GM18868 (cell line): ENCODE results near the gene PWWP2B.

ENCODE experiments used
- ATAC-seq: cut with Tn5 transposase; IDR thresholded peaks from one replicate; pipeline ENCODE4 v1.9.1; 2021; ENCODE audit warnings: mild to moderate bottlenecking, moderate library complexity; ENCODE audit not compliant: unreplicated experiment

Gene PWWP2B

GRCh38 chr10:132416566-132417256 is 19.7 kb downstream of the PWWP2B start:
- no peak for ATAC-seq

- no peak for ATAC-seq
Measured at GRCh38 chr10:132417257-132417910, 20.4 kb downstream of the PWWP2B start.

- ATAC-seq: no peak
Measured at GRCh38 chr10:132417957-132418441, 21.0 kb downstream of the PWWP2B start.

- no peak for ATAC-seq
Measured at GRCh38 chr10:132418527-132419416, 21.8 kb downstream of the PWWP2B start.

GRCh38 chr10:132419538-132420468 is 22.8 kb downstream of the PWWP2B start:
- ATAC-seq: no peak

GRCh38 chr10:132420469-132420980 is 23.5 kb downstream of the PWWP2B start:
- ATAC-seq: no peak

- ATAC-seq: peak; percentile 53
Measured at GRCh38 chr10:132420981-132421846, 24.2 kb downstream of the PWWP2B start.

- peak; percentile 38 for ATAC-seq
Measured at GRCh38 chr10:132421847-132422751, 25.1 kb downstream of the PWWP2B start.

- peak; percentile 44 for ATAC-seq
Measured at GRCh38 chr10:132422903-132423825, 26.2 kb downstream of the PWWP2B start.

- ATAC-seq: no peak
Measured at GRCh38 chr10:132423966-132424861, 27.2 kb downstream of the PWWP2B start.

- no peak for ATAC-seq
Measured at GRCh38 chr10:132425029-132425756, 28.2 kb downstream of the PWWP2B start.

- ATAC-seq: no peak
Measured at GRCh38 chr10:132425757-132426155, 28.8 kb downstream of the PWWP2B start.

GRCh38 chr10:132427006-132427771 is 30.2 kb downstream of the PWWP2B start:
- no peak for ATAC-seq

- ATAC-seq: no peak
Measured at GRCh38 chr10:132427939-132428367, 31.0 kb downstream of the PWWP2B start.
